Activated B cell treated with CpG ODN at 0.5 μM for 24 hours (primary cell): ENCODE data around the gene TP53I13. TPM values are rescaled to one million over a fixed set of nuclear protein-coding genes. Genes with fewer than 3 reads are reported as not detected.

ENCODE experiments used
- ATAC-seq: fragments of 200-7000 bp; cut with Tn5 transposase; one replicate; pipeline ENCODE4 v1.10.0; 2021; ENCODE audit warnings: low read depth, mild to moderate bottlenecking, moderate library complexity
- CTCF ChIA-PET: fragments of 350-600 bp; sonication (Branson Sonifier 250); formaldehyde crosslinking; loops from one replicate; lab custom pipeline; 2021; ENCODE audit warnings: antibody characterized with exemption; lab: Charles Lee
- POLR2A ChIA-PET: fragments of 350-600 bp; sonication (Branson Sonifier 250); formaldehyde crosslinking; loops from one replicate; lab custom pipeline; 2021; ENCODE audit warnings: antibody characterized with exemption; lab: Charles Lee
- DNase-seq: peaks from one replicate; pipeline ENCODE4 v3.0.0; 2022
- H3K27ac Mint-ChIP-seq: one replicate; pipeline ENCODE4 v1.8.0; 2020; ENCODE audit warnings: mixed read lengths
- H3K27me3 Mint-ChIP-seq: one replicate; pipeline ENCODE4 v1.8.0; 2021; ENCODE audit warnings: mixed read lengths
- H3K36me3 Mint-ChIP-seq: one replicate; pipeline ENCODE4 v1.8.0; 2021; ENCODE audit warnings: low read depth, mixed read lengths
- H3K4me1 Mint-ChIP-seq: one replicate; pipeline ENCODE4 v1.8.0; 2021; ENCODE audit warnings: mixed read lengths
- H3K4me3 Mint-ChIP-seq: one replicate; pipeline ENCODE4 v1.8.0; 2020; ENCODE audit warnings: mild to moderate bottlenecking, mixed read lengths
- H3K9me3 Mint-ChIP-seq: one replicate; pipeline ENCODE4 v1.8.0; 2020; ENCODE audit warnings: mixed read lengths
- CTCF ChIP-seq: fragments of 200-600 bp; IDR thresholded peaks from one replicate; pipeline ENCODE4 v1.8.0; 2022; ENCODE audit warnings: antibody characterized with exemption, mild to moderate bottlenecking
- intact Hi-C: fragments of 100-400 bp; cut with micrococcal nuclease; formaldehyde crosslinking; loops from one replicate; pipeline ENCODE4 v1.15.1; 2024
- total RNA-seq: library from RNA; stranded (reverse); gene quantifications from 2 replicates; pipeline ENCODE4 v1.2.3, GENCODE V29; 2022

Gene TP53I13
- total RNA-seq, 1 donor from 2014 or later = 71.2 TPM

GRCh38 chr17:29615048-29615385 lies 46.5 kb downstream of the TP53I13 start:
- Mint-ChIP-seq H3K36me3 (no peaks in the 10 kb centered on the region), H3K4me1 (peaks cover 38% of the 10 kb centered on the region), H3K27ac (no peak overlapping the region), H3K4me3 (peak overlapping the region; percentile 83), H3K9me3 (no peaks in the 10 kb centered on the region), H3K27me3 (peaks cover 3% of the 10 kb centered on the region)
- CTCF ChIA-PET = interaction anchor here (1.3 to 4.2 kb wide), 7 partner anchors 10 to 316 kb away, joined by 3 to 57 read pairs (median 10); partner anchors contain the start of genes ANKRD13B and SSH2
- ATAC-seq = no peak
- TF ChIP-seq CTCF = no peak
- POLR2A ChIA-PET = interaction anchor here (0.6 to 1.7 kb wide), 11 partner anchors 8 to 1199 kb away, joined by 3 to 6 read pairs (median 4); partner anchors contain the start of gene SSH2
- DNase-seq = no peak
- intact Hi-C loops = loop anchor here (1.0 to 10.0 kb wide), 3 partner anchors 24 to 470 kb away; partner anchors contain the start of gene TP53I13

GRCh38 chr17:29615492-29616299 lies 47.2 kb downstream of the TP53I13 start:
- peak overlapping the region; percentile 83 for H3K4me3 Mint-ChIP-seq
- H3K27me3 Mint-ChIP-seq = peaks cover 3% of the 10 kb centered on the region
- intact Hi-C loops = loop anchor here (1.0 to 10.0 kb wide), 4 partner anchors 23 to 471 kb away; partner anchors contain the start of gene TP53I13
- DNase-seq = peak; percentile 89
- no peaks in the 10 kb centered on the region for H3K9me3 Mint-ChIP-seq
- ChIA-PET POLR2A (interaction anchor here (0.6 to 3.2 kb wide), 17 partner anchors 8 to 1199 kb away, joined by 3 to 18 read pairs (median 4); partner anchors contain the start of genes ABHD15, ANKRD13B, NUFIP2 and SSH2), CTCF (interaction anchor here (0.6 to 4.2 kb wide), 11 partner anchors 9 to 319 kb away, joined by 3 to 57 read pairs (median 7); partner anchors contain the start of genes ANKRD13B and SSH2)
- no peak for TF ChIP-seq CTCF
- H3K27ac Mint-ChIP-seq = peak overlapping the region; percentile 56
- peaks cover 38% of the 10 kb centered on the region for H3K4me1 Mint-ChIP-seq
- peak; percentile 67 for ATAC-seq
- H3K36me3 Mint-ChIP-seq = no peaks in the 10 kb centered on the region

GRCh38 chr17:29616300-29617048 lies 48.0 kb downstream of the TP53I13 start:
- ATAC-seq = no peak
- ChIA-PET CTCF (interaction anchor here (0.6 to 4.2 kb wide), 23 partner anchors 8 to 477 kb away, joined by 3 to 57 read pairs (median 6); partner anchors contain the start of genes ANKRD13B and SSH2), POLR2A (interaction anchor here (0.5 to 3.2 kb wide), 15 partner anchors 10 to 1258 kb away, joined by 3 to 18 read pairs (median 6); partner anchors contain the start of genes ABHD15, ANKRD13B, NUFIP2 and SSH2)
- Mint-ChIP-seq H3K4me3 (peak overlapping the region; percentile 83), H3K4me1 (peaks cover 41% of the 10 kb centered on the region), H3K36me3 (no peaks in the 10 kb centered on the region), H3K9me3 (no peaks in the 10 kb centered on the region), H3K27me3 (peaks cover 3% of the 10 kb centered on the region), H3K27ac (no peak overlapping the region)
- no peak for TF ChIP-seq CTCF
- intact Hi-C loops = loop anchor here (1.0 to 10.0 kb wide), 4 partner anchors 22 to 472 kb away; no protein-coding TSS in a partner anchor
- no peak for DNase-seq

- POLR2A ChIA-PET = interaction anchor here (0.5 to 3.2 kb wide), 22 partner anchors 9 to 1258 kb away, joined by 3 to 18 read pairs (median 5); partner anchors contain the start of genes ABHD15, ANKRD13B, NUFIP2 and SSH2
Observed at GRCh38 chr17:29617125-29617480, 48.6 kb downstream of the TP53I13 start.

More at GRCh38 chr17:29617125-29617480, 48.6 kb downstream of the TP53I13 start:
- peak; percentile 79 for ATAC-seq
- CTCF ChIA-PET = interaction anchor here (0.6 to 4.2 kb wide), 26 partner anchors 9 to 476 kb away, joined by 3 to 57 read pairs (median 4); partner anchors contain the start of genes ANKRD13B and SSH2
- H3K36me3 Mint-ChIP-seq = no peaks in the 10 kb centered on the region
- H3K27ac Mint-ChIP-seq = peak overlapping the region; percentile 72
- peak; percentile 75 for DNase-seq
- no peaks in the 10 kb centered on the region for H3K9me3 Mint-ChIP-seq
- intact Hi-C loops = loop anchor here (1.0 to 10.0 kb wide), 4 partner anchors 22 to 472 kb away; no protein-coding TSS in a partner anchor
- H3K27me3 Mint-ChIP-seq = peaks cover 3% of the 10 kb centered on the region
- peak overlapping the region; percentile 83 for H3K4me3 Mint-ChIP-seq
- peaks cover 46% of the 10 kb centered on the region for H3K4me1 Mint-ChIP-seq
- no peak for TF ChIP-seq CTCF
